Glomerular visceral epithelial cell (primary cell): ENCODE data around the gene SLC25A14.
A peak's percentile ranks its signal among the peaks of the same experiment; 100 is the strongest.

Source experiments
- DNase-seq: peaks from one replicate; pipeline ENCODE4 v3.0.0-alpha.2; 2016; ENCODE audit errors: extremely low spot score

The SLC25A14 gene

GRCh38 chrX:130378024-130378669 lies 38.4 kb downstream of the SLC25A14 start:
- DNase-seq, result no peak

GRCh38 chrX:130385520-130385919 lies 45.8 kb downstream of the SLC25A14 start, which contains the start of gene GPR119:
Gene GPR119 (minus strand): TSS chrX:130385674. CDS start chrX:130385447, 227 bp downstream.
- no peak for DNase-seq

DNA sequence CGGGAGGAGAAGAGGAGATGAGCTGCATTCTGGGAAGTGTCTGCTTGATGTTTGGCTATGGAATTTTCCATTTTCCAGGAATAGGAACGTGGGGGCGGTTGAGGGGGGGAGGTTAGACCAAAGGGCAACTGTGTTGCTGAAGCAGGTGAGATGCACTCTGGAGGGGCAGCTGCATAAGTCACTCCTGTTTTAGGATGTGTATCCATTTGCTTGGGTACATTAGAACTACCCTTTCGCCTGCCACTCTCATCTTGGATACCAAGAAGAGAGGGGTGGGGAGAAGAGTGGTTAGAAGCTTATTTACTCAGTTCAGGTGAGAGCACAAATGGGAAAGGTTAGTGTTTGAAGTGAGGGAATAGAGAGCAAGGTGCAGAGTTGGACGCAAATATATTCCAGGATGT lies 46.7 kb downstream of the SLC25A14 start:
- DNase-seq, result no peak

GRCh38 chrX:130393451-130394074 lies 53.8 kb downstream of the SLC25A14 start:
- peak; percentile 39 for DNase-seq

- DNase-seq, result no peak
Observed at GRCh38 chrX:130395341-130395740, 55.6 kb downstream of the SLC25A14 start.

GRCh38 chrX:130401415-130402207 lies 61.9 kb downstream of the SLC25A14 start, which contains the start of gene RBMX2:
Gene RBMX2 (plus strand): TSS chrX:130401987. CDS start chrX:130402033, 46 bp downstream.
- peak; percentile 78 for DNase-seq

- DNase-seq, result no peak
Observed at GRCh38 chrX:130402208-130402684, 62.5 kb downstream of the SLC25A14 start.

GRCh38 chrX:130413415-130413814 lies 73.7 kb downstream of the SLC25A14 start:
- no peak for DNase-seq

DNA sequence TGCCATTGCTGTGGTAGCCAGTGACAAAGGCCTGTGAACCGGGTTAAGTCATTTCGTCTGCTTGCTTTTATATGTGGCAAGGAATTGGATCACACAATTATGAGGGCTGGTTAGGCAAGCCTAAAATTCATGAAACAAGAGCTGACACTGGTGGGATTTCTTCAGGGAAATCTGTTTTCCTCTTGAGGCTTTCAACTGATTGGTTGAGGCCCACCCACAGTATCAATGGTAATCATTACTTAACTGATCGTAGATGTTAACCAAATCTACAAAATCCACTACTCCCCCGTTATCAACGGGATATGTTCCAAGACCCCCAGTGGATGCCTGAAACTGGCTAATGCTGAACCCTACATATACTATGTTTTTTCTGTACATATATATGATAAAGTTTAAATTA lies 75.1 kb downstream of the SLC25A14 start:
- DNase-seq, result no peak

DNA sequence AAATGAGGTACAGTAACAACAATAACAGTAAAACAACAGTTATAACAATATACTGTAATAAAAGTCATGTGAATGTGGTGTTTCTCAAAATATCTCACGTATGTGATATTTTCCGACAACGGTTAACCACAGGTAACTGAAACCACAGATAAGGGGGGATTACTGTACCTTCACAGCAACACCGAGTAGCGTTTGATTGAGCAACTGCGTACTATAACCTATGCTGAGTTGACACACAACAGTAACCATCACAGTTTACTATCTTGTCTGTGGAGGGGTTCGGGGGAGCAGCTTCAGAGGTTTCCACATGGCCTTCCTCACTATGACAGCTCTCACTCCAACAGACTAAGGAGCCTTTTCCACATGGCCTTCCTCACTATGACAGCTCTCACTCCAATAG lies 75.5 kb downstream of the SLC25A14 start:
- DNase-seq, result no peak

DNA sequence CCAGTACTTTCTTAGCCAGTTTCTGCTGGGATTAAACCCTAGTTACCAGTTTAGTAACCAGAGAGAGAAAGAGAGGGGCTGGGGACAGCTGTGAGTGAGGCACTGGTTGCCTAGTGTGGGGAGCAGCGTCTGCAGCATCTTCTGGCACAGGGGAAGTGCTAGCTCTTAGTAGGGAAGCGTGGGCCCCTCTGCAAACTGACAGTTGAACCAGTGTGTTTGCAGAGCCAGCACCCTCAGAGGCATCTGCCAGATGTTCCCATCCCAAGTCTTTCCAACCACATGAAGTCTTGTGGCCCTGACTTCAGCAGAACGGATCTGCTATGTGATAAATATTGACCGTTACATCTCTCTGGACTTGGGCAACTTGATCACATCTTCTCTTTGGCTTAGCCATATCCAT lies 77.1 kb downstream of the SLC25A14 start:
- no peak for DNase-seq

- no peak for DNase-seq
Observed at GRCh38 chrX:130418066-130418465, 78.3 kb downstream of the SLC25A14 start.

DNA sequence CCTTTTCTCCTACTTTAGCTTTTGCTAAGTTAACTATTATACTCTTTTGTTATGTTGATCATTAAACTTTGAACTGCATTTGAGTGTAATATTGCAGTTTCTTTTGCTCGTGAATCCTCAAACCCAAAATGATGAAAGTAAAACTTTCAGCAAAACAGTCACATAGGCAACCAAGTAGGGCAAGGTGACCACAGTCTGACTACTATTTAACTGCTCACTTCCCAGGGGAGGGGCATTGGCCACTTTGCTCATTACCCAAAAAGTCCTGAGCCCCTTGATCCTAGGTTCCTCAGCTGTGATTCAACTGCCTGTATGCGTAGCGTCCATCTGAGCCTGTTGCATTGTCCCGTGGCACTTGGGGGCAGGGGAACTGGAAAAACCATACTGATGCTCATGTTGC lies 79.0 kb downstream of the SLC25A14 start:
- no peak for DNase-seq

DNA sequence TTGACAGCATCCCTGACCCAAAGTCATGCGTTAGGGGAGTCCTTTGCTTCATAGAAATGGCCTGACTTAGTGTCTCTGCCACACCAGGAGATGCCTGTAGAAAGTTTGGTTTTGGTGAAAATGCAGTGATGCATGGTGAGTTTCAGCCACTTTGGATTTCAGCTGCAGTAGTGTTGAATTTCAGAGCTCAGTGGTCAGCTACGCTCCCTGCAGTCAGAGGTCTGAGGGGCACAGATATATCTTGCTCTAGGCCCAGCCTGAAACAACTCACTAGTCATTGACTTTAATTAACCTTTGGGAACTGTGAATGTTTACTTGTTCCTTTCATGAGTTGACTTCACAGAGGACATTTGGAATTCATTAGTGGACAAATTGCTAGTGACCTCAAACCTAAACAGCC lies 79.5 kb downstream of the SLC25A14 start:
- no peak for DNase-seq
